ENCODE data around the gene ALS2. TPM values are rescaled to one million over a fixed set of nuclear protein-coding genes. Genes with fewer than 3 reads are reported as not detected.

Gene ALS2
- total and polyA plus RNA-seq, 4 donors: 8.2 to 35.3 (median 15.0) TPM

DNA sequence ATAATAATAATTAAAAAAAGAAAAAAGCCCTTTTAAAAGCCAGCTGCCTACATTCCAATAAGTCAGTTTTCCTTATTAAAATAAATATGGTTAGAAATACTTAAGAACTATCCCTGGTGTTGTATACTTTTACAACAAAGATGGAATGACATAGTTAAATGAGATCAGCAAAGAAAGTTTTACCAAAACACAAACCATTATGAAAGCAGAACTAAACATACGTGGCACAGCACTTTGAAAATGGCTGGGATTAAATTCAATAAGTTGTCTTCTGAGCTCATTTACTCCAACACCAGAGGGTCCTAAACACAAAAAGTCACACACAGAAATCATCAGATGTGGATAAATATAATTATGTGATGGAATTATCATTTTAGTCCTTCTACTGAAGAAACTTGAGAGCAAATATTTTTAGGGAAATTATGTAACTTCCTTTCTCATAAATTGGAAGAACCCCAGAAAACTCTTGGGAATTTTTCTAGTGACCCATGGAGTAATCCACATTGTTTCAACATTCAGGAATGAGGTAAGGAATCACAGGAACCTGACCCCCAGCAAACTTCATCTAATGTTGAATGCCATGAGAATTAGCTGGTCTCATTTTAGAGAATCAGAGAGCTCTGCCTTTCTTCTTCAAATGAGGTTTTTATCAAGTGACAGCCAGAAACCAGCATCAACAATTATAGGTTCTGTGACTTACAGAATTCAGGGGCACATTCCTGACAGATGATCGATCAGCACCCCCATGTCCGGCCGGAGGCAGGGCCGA lies 125.9 kb downstream of the ALS2 start:
- Histone ChIP-seq H3K4me3 (ENCODE audit: low read depth in 1 of 3, low read length in 3 of 3) (no peak overlapping the region), H3K4me1 (ENCODE audit: control insufficient read depth in 4 of 4, insufficient read depth in 4 of 4, low read length in 3 of 4) (no peaks in the 10 kb centered on the region), H3K27me3 (ENCODE audit: control insufficient read depth in 4 of 4, insufficient read depth in 4 of 4, low read length in 3 of 4) (no peaks in the 10 kb centered on the region), H3K9ac (ENCODE audit: low read depth in 1 of 2, low read length in 2 of 2) (no peak overlapping the region), H3K27ac (ENCODE audit: low read depth in 1 of 2, low read length in 2 of 2) (no peak overlapping the region), H3K36me3 (ENCODE audit: control insufficient read depth in 4 of 4, insufficient read depth in 3 of 4, low read depth in 1 of 4, low read length in 3 of 4) (no peaks in the 10 kb centered on the region), H3K9me3 (ENCODE audit: control insufficient read depth in 4 of 4, low read length in 3 of 4) (no peaks in the 10 kb centered on the region)
- no peak for DNase-seq (ENCODE audit: low spot score)
- TF ChIP-seq, protein P1, sequence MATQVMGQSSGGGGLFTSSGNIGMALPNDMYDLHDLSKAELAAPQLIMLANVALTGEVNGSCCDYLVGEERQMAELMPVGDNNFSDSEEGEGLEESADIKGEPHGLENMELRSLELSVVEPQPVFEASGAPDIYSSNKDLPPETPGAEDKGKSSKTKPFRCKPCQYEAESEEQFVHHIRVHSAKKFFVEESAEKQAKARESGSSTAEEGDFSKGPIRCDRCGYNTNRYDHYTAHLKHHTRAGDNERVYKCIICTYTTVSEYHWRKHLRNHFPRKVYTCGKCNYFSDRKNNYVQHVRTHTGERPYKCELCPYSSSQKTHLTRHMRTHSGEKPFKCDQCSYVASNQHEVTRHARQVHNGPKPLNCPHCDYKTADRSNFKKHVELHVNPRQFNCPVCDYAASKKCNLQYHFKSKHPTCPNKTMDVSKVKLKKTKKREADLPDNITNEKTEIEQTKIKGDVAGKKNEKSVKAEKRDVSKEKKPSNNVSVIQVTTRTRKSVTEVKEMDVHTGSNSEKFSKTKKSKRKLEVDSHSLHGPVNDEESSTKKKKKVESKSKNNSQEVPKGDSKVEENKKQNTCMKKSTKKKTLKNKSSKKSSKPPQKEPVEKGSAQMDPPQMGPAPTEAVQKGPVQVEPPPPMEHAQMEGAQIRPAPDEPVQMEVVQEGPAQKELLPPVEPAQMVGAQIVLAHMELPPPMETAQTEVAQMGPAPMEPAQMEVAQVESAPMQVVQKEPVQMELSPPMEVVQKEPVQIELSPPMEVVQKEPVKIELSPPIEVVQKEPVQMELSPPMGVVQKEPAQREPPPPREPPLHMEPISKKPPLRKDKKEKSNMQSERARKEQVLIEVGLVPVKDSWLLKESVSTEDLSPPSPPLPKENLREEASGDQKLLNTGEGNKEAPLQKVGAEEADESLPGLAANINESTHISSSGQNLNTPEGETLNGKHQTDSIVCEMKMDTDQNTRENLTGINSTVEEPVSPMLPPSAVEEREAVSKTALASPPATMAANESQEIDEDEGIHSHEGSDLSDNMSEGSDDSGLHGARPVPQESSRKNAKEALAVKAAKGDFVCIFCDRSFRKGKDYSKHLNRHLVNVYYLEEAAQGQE (IDR thresholded peaks at IDR 0.05): peak; percentile 17
- TF ChIP-seq FOXA1 (IDR thresholded peaks at IDR 0.05): no peak
- TF ChIP-seq CTCF (IDR thresholded peaks at IDR 0.05; ENCODE audit: low read depth, low read length, missing input control): no peak
- no peak for TF ChIP-seq EGR1 (IDR thresholded peaks at IDR 0.05; ENCODE audit: low read depth in 2 of 2)
- WGBS: 84% methylated on average over 5 of the region's 5 CpGs

GRCh38 chr2:201653221-201653620 lies 127.5 kb downstream of the ALS2 start:
- TF ChIP-seq, protein P2, sequence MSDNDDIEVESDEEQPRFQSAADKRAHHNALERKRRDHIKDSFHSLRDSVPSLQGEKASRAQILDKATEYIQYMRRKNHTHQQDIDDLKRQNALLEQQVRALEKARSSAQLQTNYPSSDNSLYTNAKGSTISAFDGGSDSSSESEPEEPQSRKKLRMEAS (IDR thresholded peaks at IDR 0.05): no peak
- no peak for TF ChIP-seq HNF4A (conservative IDR thresholded peaks at IDR 0.05)
- TF ChIP-seq YY1 (IDR thresholded peaks at IDR 0.05): no peak
- TF ChIP-seq FOXA2 (IDR thresholded peaks at IDR 0.05): no peak
- TF ChIP-seq SP1 (IDR thresholded peaks at IDR 0.05): no peak
- TF ChIP-seq, protein P3, sequence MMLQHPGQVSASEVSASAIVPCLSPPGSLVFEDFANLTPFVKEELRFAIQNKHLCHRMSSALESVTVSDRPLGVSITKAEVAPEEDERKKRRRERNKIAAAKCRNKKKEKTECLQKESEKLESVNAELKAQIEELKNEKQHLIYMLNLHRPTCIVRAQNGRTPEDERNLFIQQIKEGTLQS (IDR thresholded peaks at IDR 0.05): no peak
- no peak for TF ChIP-seq NR2F2 (IDR thresholded peaks at IDR 0.05)
- no peak for TF ChIP-seq GABPA (IDR thresholded peaks at IDR 0.05 in 1 of 2, conservative IDR thresholded peaks at IDR 0.05 in 1 of 2)
- TF ChIP-seq CTCF (IDR thresholded peaks at IDR 0.05; ENCODE audit: low read depth, low read length, missing input control): no peak
- Histone ChIP-seq H3K27ac (ENCODE audit: low read depth in 1 of 2, low read length in 2 of 2) (no peak overlapping the region), H3K9ac (ENCODE audit: low read depth in 1 of 2, low read length in 2 of 2) (no peak overlapping the region), H3K36me3 (ENCODE audit: control insufficient read depth in 4 of 4, insufficient read depth in 3 of 4, low read depth in 1 of 4, low read length in 3 of 4) (no peaks in the 10 kb centered on the region), H3K9me3 (ENCODE audit: control insufficient read depth in 4 of 4, low read length in 3 of 4) (no peaks in the 10 kb centered on the region), H3K27me3 (ENCODE audit: control insufficient read depth in 4 of 4, insufficient read depth in 4 of 4, low read length in 3 of 4) (no peaks in the 10 kb centered on the region), H3K4me1 (ENCODE audit: control insufficient read depth in 4 of 4, insufficient read depth in 4 of 4, low read length in 3 of 4) (no peaks in the 10 kb centered on the region), H3K4me3 (ENCODE audit: low read depth in 1 of 3, low read length in 3 of 3) (no peak overlapping the region)
- no peak for DNase-seq (ENCODE audit: low spot score)
- WGBS: 81% methylated on average over 6 of the region's 6 CpGs

Small RNA genes lying within 50 kb of the gene (small RNA-seq; reads per million reads assigned to genes)
- gene RF00019: not detected
- gene UBE2V1P11: not detected

Other genes starting within 250 kb of the ALS2 start
- 1 to 10 TPM; 2.0 to 5.2 TPM for gene TMEM237, start 137.4 kb downstream of the ALS2 start, total RNA-seq
- gene TMEM237, start 137.4 kb downstream of the ALS2 start, polyA plus RNA-seq: 1 to 10 TPM; 1.2 to 2.5 TPM
- under 1 TPM in 1 of 2 donors, not detected in 1; 0.25 TPM for gene MPP4, start 82.3 kb downstream of the ALS2 start, total RNA-seq
- under 1 TPM; 0.02 to 0.07 TPM for gene MPP4, start 82.3 kb downstream of the ALS2 start, polyA plus RNA-seq
- gene CDK15, start 25.6 kb upstream of the ALS2 start, total RNA-seq: under 1 TPM; under 0.01 to 0.47 TPM
- under 1 TPM in 1 of 2 donors, not detected in 1; 0.06 TPM for gene CDK15, start 25.6 kb upstream of the ALS2 start, polyA plus RNA-seq